Suprapubic skin (tissue), 3 donors: ENCODE measurements around the gene RYR3.

ENCODE experiments used
- CTCF ChIP-seq, 2 donors: fragments of 200-600 bp in 1 of 2; fragments of 450-650 bp in 1 of 2; sonication (generic) in 1 of 2; IDR thresholded peaks; one replicate each; pipeline ENCODE4 v1.5.1; 2016 to 2019; ENCODE audit warnings: antibody characterized with exemption in 2 of 2, mild to moderate bottlenecking in 1 of 2, moderate library complexity in 1 of 2
- POLR2A ChIP-seq, 2 donors: fragments of 450-650 bp; IDR thresholded peaks; one replicate each; pipeline ENCODE4 v1.6.1; 2017; ENCODE audit warnings: antibody characterized with exemption in 2 of 2, mild to moderate bottlenecking in 2 of 2, moderate library complexity in 2 of 2

GRCh38 chr15:33825453-33825852, 514.7 kb downstream of the RYR3 start:
- TF ChIP-seq CTCF (IDR thresholded peaks at IDR 0.05) (no peak), POLR2A (IDR thresholded peaks at IDR 0.05) (no peak)
